ENCODE measurements around the gene GRID1.
A peak's percentile ranks its signal among the peaks of the same experiment; 100 is the strongest.

GRID1 gene

GRCh38 chr10:85618841-85619240 is 747.8 kb downstream of the GRID1 start:
- no peak overlapping the region for H3K27ac ChIP-seq
- no peak for TF ChIP-seq CTCF (conservative IDR thresholded peaks at IDR 0.05)

GRCh38 chr10:85617751-85618546 is 748.6 kb downstream of the GRID1 start:
- TF ChIP-seq CTCF (conservative IDR thresholded peaks at IDR 0.05) = no peak
- no peak overlapping the region for H3K27ac ChIP-seq

- H3K27ac ChIP-seq = no peak overlapping the region
- TF ChIP-seq CTCF (conservative IDR thresholded peaks at IDR 0.05) = no peak
Measured at GRCh38 chr10:85615556-85615955, 751.0 kb downstream of the GRID1 start.

- no peak overlapping the region for H3K27ac ChIP-seq
- TF ChIP-seq CTCF (conservative IDR thresholded peaks at IDR 0.05) = no peak
Measured at GRCh38 chr10:85614981-85615380, 751.6 kb downstream of the GRID1 start.

- no peak overlapping the region for H3K27ac ChIP-seq
- no peak for TF ChIP-seq CTCF (conservative IDR thresholded peaks at IDR 0.05)
Measured at GRCh38 chr10:85614566-85614965, 752.0 kb downstream of the GRID1 start.

- no peak for TF ChIP-seq CTCF (conservative IDR thresholded peaks at IDR 0.05)
- H3K27ac ChIP-seq = no peak overlapping the region
Measured at GRCh38 chr10:85613391-85613790, 753.2 kb downstream of the GRID1 start.

- TF ChIP-seq CTCF (conservative IDR thresholded peaks at IDR 0.05) = peak; percentile 64
- H3K27ac ChIP-seq = no peak overlapping the region
Measured at GRCh38 chr10:85612833-85613232, 753.8 kb downstream of the GRID1 start.
